T-helper 9 cell (primary cell): ENCODE results near the gene ESRRG.

Experiments
- DNase-seq: peaks from one replicate; pipeline ENCODE4 v3.0.0-alpha.2; 2020
- total RNA-seq, 2 donors: gene quantifications; one replicate each; lab custom pipeline; 2026; lab: John Stamatoyannopoulos, UW

The ESRRG gene
- 0 to 0.21 reads per million in 2 donors for total RNA-seq

GRCh38 chr1:216723274-216723780, at the start of gene ESRRG:
TSS of gene ESRRG (minus strand) at chr1:216723429. CDS start at chr1:216723299, 130 bp downstream.
- no peak for DNase-seq

- no peak for DNase-seq
Observed at GRCh38 chr1:216771922-216772321, 48.7 kb upstream of the ESRRG start.

- no peak for DNase-seq
Observed at GRCh38 chr1:216766633-216767327, 43.6 kb upstream of the ESRRG start.

GRCh38 chr1:216765346-216766300, 42.4 kb upstream of the ESRRG start:
- DNase-seq: no peak

- no peak for DNase-seq
Observed at GRCh38 chr1:216758161-216758560, 34.9 kb upstream of the ESRRG start.

GRCh38 chr1:216757110-216757509, 33.9 kb upstream of the ESRRG start:
- DNase-seq: no peak

GRCh38 chr1:216750961-216751360, 27.7 kb upstream of the ESRRG start:
- DNase-seq: no peak

GRCh38 chr1:216750031-216750627, 26.9 kb upstream of the ESRRG start:
- no peak for DNase-seq

GRCh38 chr1:216749232-216749631, 26.0 kb upstream of the ESRRG start:
- no peak for DNase-seq

GRCh38 chr1:216742625-216743024, 19.4 kb upstream of the ESRRG start:
- no peak for DNase-seq

- DNase-seq: no peak
Observed at GRCh38 chr1:216740331-216740730, 17.1 kb upstream of the ESRRG start.

- no peak for DNase-seq
Observed at GRCh38 chr1:216739793-216740192, 16.6 kb upstream of the ESRRG start.

- no peak for DNase-seq
Observed at GRCh38 chr1:216732121-216732520, 8.9 kb upstream of the ESRRG start.

- no peak for DNase-seq
Observed at GRCh38 chr1:216731562-216731961, 8.3 kb upstream of the ESRRG start.

- DNase-seq: no peak
Observed at GRCh38 chr1:216726435-216726834, 3.2 kb upstream of the ESRRG start.

- no peak for DNase-seq
Observed at GRCh38 chr1:216722821-216723220, 408 bp downstream of the ESRRG start.

- no peak for DNase-seq
Observed at GRCh38 chr1:216721863-216722262, 1.4 kb downstream of the ESRRG start.

- DNase-seq: no peak
Observed at GRCh38 chr1:216721062-216721461, 2.2 kb downstream of the ESRRG start.

- DNase-seq: no peak
Observed at GRCh38 chr1:216711712-216712111, 11.5 kb downstream of the ESRRG start.

GRCh38 chr1:216710598-216711333, 12.5 kb downstream of the ESRRG start:
- DNase-seq: no peak

- no peak for DNase-seq
Observed at GRCh38 chr1:216710055-216710454, 13.2 kb downstream of the ESRRG start.

- DNase-seq: no peak
Observed at GRCh38 chr1:216705676-216706075, 17.6 kb downstream of the ESRRG start.
